HepG2 (cell line): ENCODE results near the gene STK10. TPM values are rescaled to one million over a fixed set of nuclear protein-coding genes. Genes with fewer than 3 reads are reported as not detected.

Experiments used
- ATAC-seq: fragments of 200-7000 bp; cut with Tn5 transposase; 3 replicates; pipeline ENCODE4 v1.9.1; 2020; ENCODE audit warnings: mild to moderate bottlenecking, moderate library complexity
- BruUV-seq: library from RNA; stranded (reverse); fragments of 400-500 nt; replicated peaks from 2 replicates; lab custom pipeline; 2021; lab: Mats Ljungman, UMichigan
- CTCF ChIA-PET: fragments of 300-600 bp; formaldehyde crosslinking; extraction: SDS; loops from one replicate; lab custom pipeline; 2021; ENCODE audit warnings: low total read pairs, inconsistent platforms, low intra/inter-chr PET ratio; lab: Yijun Ruan, JAX
- POLR2A ChIA-PET: fragments of 350-600 bp; sonication (Branson Sonifier 250); formaldehyde crosslinking; loops from one replicate; lab custom pipeline; 2020; ENCODE audit warnings: antibody characterized with exemption, inconsistent platforms; lab: Yijun Ruan, JAX
- DNase-seq: peaks from one replicate; pipeline ENCODE4 v3.0.0-alpha.2; 2015; ENCODE audit warnings: low spot score
- FAIRE-seq: peaks from 3 replicates; lab custom pipeline; 2011; peaks lifted over from hg19 to GRCh38; lab: Jason Lieb, UNC
- H2AFZ ChIP-seq: one replicate; pipeline ENCODE4 v1.6.1; 2011; ENCODE audit warnings: low read length, inconsistent platforms
- H3K27ac ChIP-seq: fragments of 300-600 bp; 3 replicates; pipeline ENCODE4 v1.8.0; 2011; ENCODE audit warnings: mixed run types, mild to moderate bottlenecking, mixed read lengths, low read length, inconsistent platforms; ENCODE audit not compliant: insufficient read depth; ENCODE audit errors: extremely low read length
- H3K27me3 ChIP-seq, 2 experiments: fragments of 200-600 bp in 1 of 2; 2 replicates in 1 of 2; 3 replicates in 1 of 2; pipeline versions ENCODE4 v1.6.0 to v1.8.0; 2011; ENCODE audit warnings: low read length in 2 of 2, mild to moderate bottlenecking in 2 of 2, moderate library complexity in 2 of 2, inconsistent platforms in 1 of 2; ENCODE audit not compliant: insufficient read depth in 2 of 2, control insufficient read depth in 1 of 2
- H3K36me3 ChIP-seq, 2 experiments: fragments of 200-600 bp in 1 of 2; replicated peaks in 1 of 2; 2 replicates in 1 of 2; 3 replicates in 1 of 2; pipeline versions ENCODE4 v1.5.1 to v1.8.0; 2011; ENCODE audit warnings: low read length in 2 of 2, inconsistent platforms in 1 of 2; ENCODE audit not compliant: insufficient read depth in 2 of 2, control insufficient read depth in 1 of 2
- H3K4me1 ChIP-seq: 2 replicates; pipeline ENCODE4 v1.5.1; 2012; ENCODE audit warnings: low read length, inconsistent platforms; ENCODE audit not compliant: insufficient read depth
- H3K4me2 ChIP-seq: 2 replicates; pipeline ENCODE4 v1.6.0; 2011; ENCODE audit warnings: low read depth, low read length, inconsistent platforms
- H3K4me3 ChIP-seq, 3 experiments: fragments of 200-600 bp in 1 of 3; sonication (generic), shearing (Covaris generic) in 1 of 3; replicated peaks in 1 of 3; 2 replicates each; pipeline ENCODE4 v1.5.1; 2011 to 2016; ENCODE audit warnings: low read length in 3 of 3, inconsistent platforms in 2 of 3, low read depth in 2 of 3, mild to moderate bottlenecking in 2 of 3, control low read depth in 1 of 3, mixed read lengths in 1 of 3; ENCODE audit not compliant: insufficient read depth in 1 of 3
- H3K79me2 ChIP-seq: one replicate; pipeline ENCODE4 v1.6.1; 2011; ENCODE audit warnings: low read length, inconsistent platforms; ENCODE audit not compliant: insufficient read depth
- H3K9ac ChIP-seq: 2 replicates; pipeline ENCODE4 v1.6.0; 2011; ENCODE audit warnings: mild to moderate bottlenecking, low read depth, low read length, inconsistent platforms; ENCODE audit not compliant: insufficient read depth
- H3K9me3 ChIP-seq: 2 replicates; pipeline ENCODE4 v1.5.1; 2012; ENCODE audit warnings: mild to moderate bottlenecking, low read length
- H4K20me1 ChIP-seq: 2 replicates; pipeline ENCODE4 v1.6.0; 2011; ENCODE audit warnings: inconsistent platforms, mild to moderate bottlenecking, low read length, moderate library complexity; ENCODE audit not compliant: insufficient read depth
- ZBTB38 ChIP-seq: sonication (generic); formaldehyde crosslinking; IDR thresholded peaks from 2 replicates; pipeline ENCODE4 v1.5.1; 2020; ENCODE audit warnings: mild to moderate bottlenecking, missing genetic modification reagents
- ZNF75D ChIP-seq: sonication (generic); formaldehyde crosslinking; IDR thresholded peaks from 2 replicates; pipeline ENCODE4 v1.8.1; 2023; ENCODE audit warnings: missing genetic modification reagents, mild to moderate bottlenecking, borderline replicate concordance
- WGBS: methylation state at CpG from one replicate; pipeline ENCODE4 v1.1.6; 2017; ENCODE audit warnings: low lambda C conversion rate; 5-methylcytosine and 5-hydroxymethylcytosine counted together
- in situ Hi-C: cut with HindIII; loops from 2 replicates; pipeline ENCODE4 v1.10.0; 2017; ENCODE audit warnings: low pct_unique_long_range_greater_than_20kb; ENCODE audit not compliant: extremely low pct_ligation_motif_present
- intact Hi-C: fragments of 100-400 bp; cut with micrococcal nuclease; formaldehyde crosslinking; loops from one replicate; pipeline ENCODE4 v1.10.0; 2022; ENCODE audit not compliant: unreplicated experiment
- polyA plus RNA-seq, 8 experiments: library from polyadenylated mRNA; depleted of rRNA in 3 of 8; stranded (reverse) in 7 of 8; unstranded in 1 of 8; fragments of >200 nt; fragmentation: Illumina TruSeq in 4 of 8; extraction: Trizol in 4 of 8; gene quantifications; 2 replicates each; pipeline versions ENCODE4 v1.2.1 to v1.2.3, GENCODE V29; 2011 to 2016; ENCODE audit warnings: low read depth in 4 of 8, missing spikeins in 1 of 8, mixed read lengths in 1 of 8; ENCODE audit not compliant: insufficient read depth in 1 of 8
- total RNA-seq, 5 experiments: library from RNA; depleted of rRNA; stranded (reverse); fragments of >200 nt; fragmentation: Illumina TruSeq; extraction: Trizol; gene quantifications; 2 replicates each; pipeline ENCODE4 v1.2.3, GENCODE V29; 2016; ENCODE audit warnings: low read depth in 1 of 5
- TF ChIP-seq, protein P1 (sequence below): sonication (generic); formaldehyde crosslinking; IDR thresholded peaks from one replicate; pipeline ENCODE4 v1.5.1; 2020; ENCODE audit warnings: mild to moderate bottlenecking, missing genetic modification reagents; ENCODE audit errors: not compliant biosample characterization
- TF ChIP-seq, protein P2 (sequence below): sonication (generic); formaldehyde crosslinking; IDR thresholded peaks from 2 replicates; pipeline ENCODE4 v1.4.0; 2020; ENCODE audit warnings: missing genetic modification reagents, borderline replicate concordance

Gene STK10
- total and polyA plus RNA-seq, 2 of the 13 experiments (the other 11 are each of a cell fraction or from before 2014, with no cell fraction given), result 7.0 to 7.2 TPM

DNA sequence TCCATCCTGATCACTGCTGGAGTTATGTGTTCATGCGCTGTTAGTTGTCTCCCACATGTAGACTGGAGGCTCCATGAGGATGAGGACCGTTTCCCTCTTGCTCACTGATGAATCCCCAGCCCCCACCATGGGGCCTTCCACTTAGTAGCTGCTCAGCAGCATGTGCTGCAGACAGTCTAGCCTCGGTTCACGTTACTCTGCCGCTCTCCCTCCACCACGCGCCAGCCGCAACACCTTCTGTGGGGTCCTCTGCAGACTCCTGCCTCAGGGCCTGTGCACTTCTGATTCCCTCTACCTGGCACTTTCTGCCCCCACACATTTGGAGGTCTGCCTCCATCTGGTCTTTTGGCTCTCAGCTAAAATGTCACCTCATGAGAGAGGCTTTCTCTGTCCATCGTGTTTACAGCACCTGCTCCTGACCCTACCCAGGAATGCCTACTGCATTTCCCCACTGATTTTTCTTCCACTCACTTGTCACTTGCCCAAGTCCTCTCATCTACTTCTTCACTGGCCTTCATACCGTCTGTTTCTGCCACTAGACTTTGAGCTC is 36.3 kb downstream of the STK10 start:
- no peak overlapping the region for H3K4me3 ChIP-seq
- H3K4me1 ChIP-seq, result peaks cover 41% of the 10 kb centered on the region
- no TSS peak for BruUV-seq
- in situ Hi-C loops (no loop called here), intact Hi-C loops (no loop called here)
- no peak for FAIRE-seq
- no peak for ATAC-seq
- no peak for DNase-seq
- no peak overlapping the region for H2AFZ ChIP-seq
- no peaks in the 10 kb centered on the region for H4K20me1 ChIP-seq
- no peak overlapping the region for H3K9ac ChIP-seq
- no peak overlapping the region for H3K4me2 ChIP-seq
- no peak for TF ChIP-seq ZNF75D
- TF ChIP-seq, protein P1, sequence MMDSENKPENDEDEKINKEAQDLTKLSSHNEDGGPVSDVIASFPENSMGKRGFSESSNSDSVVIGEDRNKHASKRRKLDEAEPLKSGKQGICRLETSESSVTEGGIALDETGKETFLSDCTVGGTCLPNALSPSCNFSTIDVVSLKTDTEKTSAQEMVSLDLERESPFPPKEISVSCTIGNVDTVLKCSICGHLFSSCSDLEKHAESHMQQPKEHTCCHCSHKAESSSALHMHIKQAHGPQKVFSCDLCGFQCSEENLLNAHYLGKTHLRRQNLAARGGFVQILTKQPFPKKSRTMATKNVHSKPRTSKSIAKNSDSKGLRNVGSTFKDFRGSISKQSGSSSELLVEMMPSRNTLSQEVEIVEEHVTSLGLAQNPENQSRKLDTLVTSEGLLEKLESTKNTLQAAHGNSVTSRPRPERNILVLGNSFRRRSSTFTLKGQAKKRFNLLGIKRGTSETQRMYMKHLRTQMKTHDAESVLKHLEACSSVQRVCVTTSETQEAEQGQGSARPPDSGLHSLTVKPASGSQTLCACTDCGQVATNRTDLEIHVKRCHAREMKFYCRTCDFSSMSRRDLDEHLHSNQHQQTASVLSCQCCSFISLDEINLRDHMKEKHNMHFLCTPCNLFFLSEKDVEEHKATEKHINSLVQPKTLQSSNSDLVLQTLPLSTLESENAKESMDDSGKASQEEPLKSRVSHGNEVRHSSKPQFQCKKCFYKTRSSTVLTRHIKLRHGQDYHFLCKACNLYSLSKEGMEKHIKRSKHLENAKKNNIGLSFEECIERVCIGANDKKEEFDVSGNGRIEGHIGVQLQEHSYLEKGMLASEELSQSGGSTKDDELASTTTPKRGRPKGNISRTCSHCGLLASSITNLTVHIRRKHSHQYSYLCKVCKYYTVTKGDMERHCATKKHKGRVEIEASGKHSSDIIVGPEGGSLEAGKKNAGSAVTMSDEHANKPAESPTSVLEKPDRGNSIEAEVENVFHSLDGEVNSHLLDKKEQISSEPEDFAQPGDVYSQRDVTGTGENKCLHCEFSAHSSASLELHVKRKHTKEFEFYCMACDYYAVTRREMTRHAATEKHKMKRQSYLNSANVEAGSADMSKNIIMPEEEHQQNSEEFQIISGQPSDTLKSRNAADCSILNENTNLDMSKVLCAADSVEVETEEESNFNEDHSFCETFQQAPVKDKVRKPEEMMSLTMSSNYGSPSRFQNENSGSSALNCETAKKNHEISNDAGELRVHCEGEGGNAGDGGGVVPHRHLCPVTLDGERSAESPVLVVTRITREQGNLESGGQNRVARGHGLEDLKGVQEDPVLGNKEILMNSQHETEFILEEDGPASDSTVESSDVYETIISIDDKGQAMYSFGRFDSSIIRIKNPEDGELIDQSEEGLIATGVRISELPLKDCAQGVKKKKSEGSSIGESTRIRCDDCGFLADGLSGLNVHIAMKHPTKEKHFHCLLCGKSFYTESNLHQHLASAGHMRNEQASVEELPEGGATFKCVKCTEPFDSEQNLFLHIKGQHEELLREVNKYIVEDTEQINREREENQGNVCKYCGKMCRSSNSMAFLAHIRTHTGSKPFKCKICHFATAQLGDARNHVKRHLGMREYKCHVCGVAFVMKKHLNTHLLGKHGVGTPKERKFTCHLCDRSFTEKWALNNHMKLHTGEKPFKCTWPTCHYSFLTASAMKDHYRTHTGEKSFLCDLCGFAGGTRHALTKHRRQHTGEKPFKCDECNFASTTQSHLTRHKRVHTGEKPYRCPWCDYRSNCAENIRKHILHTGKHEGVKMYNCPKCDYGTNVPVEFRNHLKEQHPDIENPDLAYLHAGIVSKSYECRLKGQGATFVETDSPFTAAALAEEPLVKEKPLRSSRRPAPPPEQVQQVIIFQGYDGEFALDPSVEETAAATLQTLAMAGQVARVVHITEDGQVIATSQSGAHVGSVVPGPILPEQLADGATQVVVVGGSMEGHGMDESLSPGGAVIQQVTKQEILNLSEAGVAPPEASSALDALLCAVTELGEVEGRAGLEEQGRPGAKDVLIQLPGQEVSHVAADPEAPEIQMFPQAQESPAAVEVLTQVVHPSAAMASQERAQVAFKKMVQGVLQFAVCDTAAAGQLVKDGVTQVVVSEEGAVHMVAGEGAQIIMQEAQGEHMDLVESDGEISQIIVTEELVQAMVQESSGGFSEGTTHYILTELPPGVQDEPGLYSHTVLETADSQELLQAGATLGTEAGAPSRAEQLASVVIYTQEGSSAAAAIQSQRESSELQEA (CRISPR knock-in tag), result no peak
- TF ChIP-seq, protein P2, sequence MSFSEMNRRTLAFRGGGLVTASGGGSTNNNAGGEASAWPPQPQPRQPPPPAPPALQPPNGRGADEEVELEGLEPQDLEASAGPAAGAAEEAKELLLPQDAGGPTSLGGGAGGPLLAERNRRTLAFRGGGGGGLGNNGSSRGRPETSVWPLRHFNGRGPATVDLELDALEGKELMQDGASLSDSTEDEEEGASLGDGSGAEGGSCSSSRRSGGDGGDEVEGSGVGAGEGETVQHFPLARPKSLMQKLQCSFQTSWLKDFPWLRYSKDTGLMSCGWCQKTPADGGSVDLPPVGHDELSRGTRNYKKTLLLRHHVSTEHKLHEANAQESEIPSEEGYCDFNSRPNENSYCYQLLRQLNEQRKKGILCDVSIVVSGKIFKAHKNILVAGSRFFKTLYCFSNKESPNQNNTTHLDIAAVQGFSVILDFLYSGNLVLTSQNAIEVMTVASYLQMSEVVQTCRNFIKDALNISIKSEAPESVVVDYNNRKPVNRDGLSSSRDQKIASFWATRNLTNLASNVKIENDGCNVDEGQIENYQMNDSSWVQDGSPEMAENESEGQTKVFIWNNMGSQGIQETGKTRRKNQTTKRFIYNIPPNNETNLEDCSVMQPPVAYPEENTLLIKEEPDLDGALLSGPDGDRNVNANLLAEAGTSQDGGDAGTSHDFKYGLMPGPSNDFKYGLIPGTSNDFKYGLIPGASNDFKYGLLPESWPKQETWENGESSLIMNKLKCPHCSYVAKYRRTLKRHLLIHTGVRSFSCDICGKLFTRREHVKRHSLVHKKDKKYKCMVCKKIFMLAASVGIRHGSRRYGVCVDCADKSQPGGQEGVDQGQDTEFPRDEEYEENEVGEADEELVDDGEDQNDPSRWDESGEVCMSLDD (CRISPR knock-in tag), result no peak
- 0 out of 2 replicates have a peak, but pooled peaks have one; percentile 15 for TF ChIP-seq ZBTB38 (CRISPR knock-in tag)
- TF ChIP-seq, all 625 proteins: peak for 1
- ChIA-PET CTCF (no interaction called here), POLR2A (no interaction called here)
- no peak overlapping the region for H3K27ac ChIP-seq
- no peaks in the 10 kb centered on the region for H3K9me3 ChIP-seq
- H3K36me3 ChIP-seq, result peaks cover 0 to 5% of the 10 kb centered on the region in 2 experiments; a peak in 2 of 5 replicates
- WGBS, result 87% methylated on average over 10 of the region's 10 CpGs
- no peaks in the 10 kb centered on the region for H3K27me3 ChIP-seq
- H3K79me2 ChIP-seq, result no peaks in the 10 kb centered on the region
